B cell (primary cell): Measurements from ENCODE around the gene MYOM1. TPM values are rescaled to one million over a fixed set of nuclear protein-coding genes. Genes with fewer than 3 reads are reported as not detected.

Experiments used
- ATAC-seq: fragments of 200-7000 bp; cut with Tn5 transposase; one replicate; pipeline ENCODE4 v1.10.0; 2021; ENCODE audit warnings: low read depth, mild to moderate bottlenecking, moderate number of reproducible peaks, moderate library complexity
- CTCF ChIA-PET: fragments of 350-600 bp; sonication (Branson Sonifier 250); formaldehyde crosslinking; loops from one replicate; lab custom pipeline; 2021; ENCODE audit warnings: antibody characterized with exemption, inconsistent platforms; lab: Charles Lee
- POLR2A ChIA-PET: fragments of 350-600 bp; sonication (Branson Sonifier 250); formaldehyde crosslinking; loops from one replicate; lab custom pipeline; 2021; ENCODE audit warnings: antibody characterized with exemption; lab: Charles Lee
- DNase-seq: peaks from one replicate; pipeline ENCODE4 v3.0.0; 2013
- H2AFZ ChIP-seq: 2 replicates; pipeline ENCODE4 v1.6.1; 2012; ENCODE audit warnings: mild to moderate bottlenecking, low read depth, low read length; ENCODE audit not compliant: insufficient read depth, poor library complexity, severe bottlenecking
- H3K27ac ChIP-seq, 2 donors: 1 replicate in 1 of 2; 2 replicates in 1 of 2; pipeline ENCODE4 v1.5.1; 2012 to 2013; ENCODE audit warnings: low read length in 2 of 2, mild to moderate bottlenecking in 2 of 2, moderate library complexity in 1 of 2
- H3K27me3 ChIP-seq, 4 experiments: fragments of 200-600 bp in 1 of 4; sonication (generic) in 1 of 4; replicated peaks in 1 of 4; 1 replicate in 2 of 4; 2 replicates in 2 of 4; pipeline versions ENCODE4 v1.6.1 to v1.7.0; 2013 to 2016; ENCODE audit warnings: low read length in 3 of 4, mild to moderate bottlenecking in 2 of 4, mixed read lengths in 1 of 4, moderate library complexity in 1 of 4; ENCODE audit not compliant: insufficient read depth in 4 of 4, control insufficient read depth in 3 of 4; ENCODE audit errors: control extremely low read depth in 1 of 4
- H3K36me3 ChIP-seq, 2 experiments: replicated peaks in 1 of 2; 1 replicate in 1 of 2; 2 replicates in 1 of 2; pipeline versions ENCODE4 v1.6.1 to v1.7.1; 2013; ENCODE audit warnings: low read length in 1 of 2; ENCODE audit not compliant: insufficient read depth in 2 of 2, control insufficient read depth in 1 of 2; ENCODE audit errors: control extremely low read depth in 1 of 2, extremely low read depth in 1 of 2
- H3K4me1 ChIP-seq, 2 donors: fragments of 200-600 bp in 1 of 2; sonication (generic) in 1 of 2; 1 replicate in 1 of 2; 2 replicates in 1 of 2; pipeline versions ENCODE4 v1.5.1 to v1.6.1; 2013 to 2017; ENCODE audit warnings: low read length in 2 of 2; ENCODE audit not compliant: control insufficient read depth in 2 of 2, insufficient read depth in 2 of 2
- H3K4me2 ChIP-seq: replicated peaks from 2 replicates; pipeline ENCODE3; 2012; ENCODE audit warnings: mild to moderate bottlenecking, low read depth, low read length; ENCODE audit not compliant: poor library complexity, severe bottlenecking
- H3K4me3 ChIP-seq, 5 experiments: fragments of 200-600 bp in 1 of 5; sonication (generic) in 1 of 5; 1 replicate in 3 of 5; 2 replicates in 2 of 5; pipeline versions ENCODE4 v1.5.1 to v1.7.0; 2011 to 2016; ENCODE audit warnings: low read length in 4 of 5, mild to moderate bottlenecking in 4 of 5, low read depth in 2 of 5, control low read depth in 1 of 5, moderate library complexity in 1 of 5; ENCODE audit not compliant: insufficient read depth in 1 of 5; ENCODE audit errors: control extremely low read depth in 1 of 5, extremely low read depth in 1 of 5
- H3K79me2 ChIP-seq: fragments of 200-600 bp; sonication (generic); one replicate; pipeline ENCODE4 v1.6.0; 2016; ENCODE audit warnings: low read length; ENCODE audit not compliant: control insufficient read depth, insufficient read depth
- H3K9ac ChIP-seq: fragments of 200-600 bp; sonication (generic); 2 replicates; pipeline ENCODE4 v1.6.1; 2017; ENCODE audit warnings: mild to moderate bottlenecking, low read length, moderate library complexity
- H3K9me3 ChIP-seq, 3 donors: one replicate each; pipeline versions ENCODE4 v1.6.1 to v1.7.1; 2013; ENCODE audit warnings: low read length in 2 of 3; ENCODE audit not compliant: control insufficient read depth in 2 of 3, insufficient read depth in 1 of 3; ENCODE audit errors: control extremely low read depth in 1 of 3
- H4K20me1 ChIP-seq: 2 replicates; pipeline ENCODE4 v1.6.0; 2012; ENCODE audit warnings: mild to moderate bottlenecking, low read length; ENCODE audit not compliant: insufficient read depth, control insufficient read depth, poor library complexity, severe bottlenecking
- H3K27ac Mint-ChIP-seq: one replicate; pipeline ENCODE4 v1.8.0; 2021; ENCODE audit warnings: mixed read lengths
- H3K27me3 Mint-ChIP-seq: one replicate; pipeline ENCODE4 v1.8.0; 2021; ENCODE audit warnings: mixed read lengths
- H3K4me1 Mint-ChIP-seq: one replicate; pipeline ENCODE4 v1.8.0; 2021; ENCODE audit warnings: mixed read lengths
- H3K4me3 Mint-ChIP-seq: one replicate; pipeline ENCODE4 v1.8.0; 2021; ENCODE audit warnings: mixed read lengths
- H3K9me3 Mint-ChIP-seq: one replicate; pipeline ENCODE4 v1.8.0; 2022; ENCODE audit warnings: mixed read lengths; ENCODE audit not compliant: insufficient read depth
- CTCF ChIP-seq: fragments of 200-600 bp; IDR thresholded peaks from one replicate; pipeline ENCODE4 v1.8.0; 2022; ENCODE audit warnings: antibody characterized with exemption, mild to moderate bottlenecking
- EZH2 ChIP-seq: IDR thresholded peaks from 2 replicates; pipeline ENCODE4 v1.6.1; 2012; ENCODE audit warnings: borderline replicate concordance, low read depth, mild to moderate bottlenecking, moderate library complexity, low read length; ENCODE audit not compliant: insufficient read depth, poor library complexity, severe bottlenecking
- WGBS: methylation state at CpG from one replicate; pipeline ENCODE4 v1.1.5; 2013; ENCODE audit warnings: missing lambda C conversion rate; ENCODE audit not compliant: insufficient coverage; 5-methylcytosine and 5-hydroxymethylcytosine counted together
- intact Hi-C: fragments of 100-400 bp; cut with micrococcal nuclease; formaldehyde crosslinking; loops from one replicate; pipeline ENCODE4 v1.10.0; 2022
- polyA plus RNA-seq: library from polyadenylated mRNA; depleted of rRNA; stranded (reverse); fragments of >200 nt; gene quantifications from 2 replicates; pipeline ENCODE4 v1.2.3, GENCODE V29; 2012
- total RNA-seq, 2 donors: library from RNA; stranded (reverse); fragments of 120-200 nt in 1 of 2; gene quantifications; 1 replicate in 1 of 2; 2 replicates in 1 of 2; pipeline versions ENCODE4 v1.2.3 to v1.2.4, GENCODE V29; 2013 to 2022

MYOM1 gene
- total and polyA plus RNA-seq, 2 donors (not counting 1 experiment from before 2014, with no cell fraction given): 1.5 to 12.8 TPM

DNA sequence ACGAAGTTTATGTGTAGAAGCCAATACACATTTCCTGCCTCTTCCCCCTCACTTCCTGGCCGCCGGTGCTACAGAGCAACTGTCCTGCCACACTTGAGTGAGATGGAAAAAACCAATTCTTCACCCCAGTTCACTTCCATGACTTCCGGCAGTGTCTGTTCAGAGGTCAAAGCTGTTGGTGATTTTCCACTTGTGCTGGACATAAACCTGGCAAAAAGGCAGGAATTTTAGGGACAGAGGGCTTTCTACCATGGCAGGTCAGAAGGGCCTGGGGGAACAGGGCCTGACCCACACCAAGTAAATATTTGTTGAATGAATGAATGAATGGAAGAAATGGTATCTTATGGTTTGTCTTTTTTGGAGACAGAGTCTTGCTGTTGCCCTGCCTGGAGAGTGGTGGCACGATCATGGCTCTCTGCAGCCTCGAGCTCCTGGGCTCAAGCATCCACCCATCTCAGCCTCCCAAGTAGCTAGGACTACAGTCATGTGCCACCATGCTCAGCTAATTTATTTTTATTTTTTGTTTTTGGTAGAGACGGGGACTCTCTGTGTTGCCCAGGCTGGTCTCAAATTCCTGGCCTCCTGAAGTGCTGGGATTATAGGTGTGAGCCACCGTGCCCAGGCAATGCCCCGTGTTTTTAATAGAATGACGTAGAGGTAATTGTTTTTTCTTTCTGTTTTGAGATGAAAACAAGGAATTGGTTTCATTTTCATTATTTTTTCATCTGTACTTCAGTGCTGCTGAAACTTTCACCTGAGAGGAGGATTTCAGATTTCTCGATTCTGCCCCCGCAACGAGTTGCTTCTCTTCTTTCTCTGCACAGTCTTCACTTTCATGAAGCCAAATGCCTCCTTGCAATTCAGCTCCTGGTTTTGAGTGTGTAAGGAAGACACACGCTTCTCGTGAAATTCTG is 158.8 kb downstream of the MYOM1 start:
- Histone ChIP-seq H3K9me3 (peaks cover 0 to 3% (median 0%) of the 10 kb centered on the region in 3 donors), H3K4me3 (no peak overlapping the region), H3K4me2 (peak overlapping the region; percentile 54), H4K20me1 (no peaks in the 10 kb centered on the region), H2AFZ (peak overlapping the region; percentile 71), H3K4me1 (peaks cover 23 to 27% of the 10 kb centered on the region in 2 donors), H3K36me3 (no peaks in the 10 kb centered on the region), H3K79me2 (no peaks in the 10 kb centered on the region), H3K27ac (peak overlapping the region; percentile 45 to 64), H3K27me3 (no peaks in the 10 kb centered on the region), H3K9ac (no peak overlapping the region)
- ATAC-seq (no peak), DNase-seq (peak; percentile 19)
- TF ChIP-seq CTCF: no peak
- TF ChIP-seq EZH2: no peak
- ChIA-PET CTCF (interaction anchor here (1.0 to 7.7 kb wide), 15 partner anchors 12 to 186 kb away, joined by 3 to 152 read pairs (median 7); partner anchors contain the start of gene MYL12A), POLR2A (no interaction called here)
- H3K4me1 Mint-ChIP-seq: peaks cover 35% of the 10 kb centered on the region
- peak overlapping the region; percentile 35 for H3K4me3 Mint-ChIP-seq
- H3K27ac Mint-ChIP-seq: peak overlapping the region; percentile 81
- no peaks in the 10 kb centered on the region for H3K9me3 Mint-ChIP-seq
- 46% methylated on average over 2 of the region's 15 CpGs for WGBS
- H3K27me3 Mint-ChIP-seq: peaks cover 6% of the 10 kb centered on the region
- intact Hi-C loops: no loop called here

DNA sequence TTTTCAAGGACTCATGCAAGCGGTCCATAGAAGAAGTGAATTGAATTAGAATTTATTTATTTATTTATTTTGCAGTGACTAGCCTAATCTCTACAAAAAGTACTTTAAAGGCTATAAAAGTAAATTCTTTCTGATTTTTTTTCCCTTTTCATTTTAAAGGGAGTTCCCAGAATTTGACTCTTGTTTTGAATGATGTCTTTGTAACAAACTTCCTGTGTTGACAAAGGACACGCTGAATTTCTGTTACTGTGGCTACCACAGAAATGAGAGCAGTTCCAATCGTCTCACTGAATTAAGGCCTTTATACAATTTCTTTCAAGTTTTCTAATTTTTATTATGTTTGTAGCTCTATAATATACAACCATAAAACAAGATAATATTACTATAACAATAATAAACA is 160.5 kb downstream of the MYOM1 start:
- no CpG with 5 or more reads among the region's 3 CpGs for WGBS

More for the DNA sequence above, 160.5 kb downstream of the MYOM1 start:
- H3K4me3 ChIP-seq: no peak overlapping the region
- no peak overlapping the region for H3K4me2 ChIP-seq
- no peak overlapping the region for H3K27ac ChIP-seq
- peaks cover 0 to 3% (median 0%) of the 10 kb centered on the region in 3 donors for H3K9me3 ChIP-seq
- Mint-ChIP-seq H3K27ac (no peak overlapping the region), H3K27me3 (peaks cover 8% of the 10 kb centered on the region), H3K9me3 (no peaks in the 10 kb centered on the region), H3K4me1 (peaks cover 35% of the 10 kb centered on the region), H3K4me3 (no peak overlapping the region)
- ATAC-seq (no peak), DNase-seq (no peak)
- TF ChIP-seq EZH2 (no peak), CTCF (no peak)
- intact Hi-C loops: no loop called here
- ChIA-PET CTCF (interaction anchor here (0.6 to 7.7 kb wide), 5 partner anchors 64 to 230 kb away, joined by 3 to 152 read pairs (median 3); no protein-coding TSS in a partner anchor), POLR2A (interaction anchor here (0.6 kb wide), 1 partner anchor 66 kb away, joined by 7 read pairs; no protein-coding TSS in a partner anchor)
- no peaks in the 10 kb centered on the region for H4K20me1 ChIP-seq
- peaks cover 23 to 27% of the 10 kb centered on the region in 2 donors for H3K4me1 ChIP-seq
- no peaks in the 10 kb centered on the region for H3K79me2 ChIP-seq
- no peaks in the 10 kb centered on the region for H3K36me3 ChIP-seq
- peak overlapping the region; percentile 34 for H2AFZ ChIP-seq
- H3K27me3 ChIP-seq: no peaks in the 10 kb centered on the region
- no peak overlapping the region for H3K9ac ChIP-seq
